B cell (primary cell): ENCODE data around the gene MCOLN3. TPM values are rescaled to one million over a fixed set of nuclear protein-coding genes. Genes with fewer than 3 reads are reported as not detected.

Experiments used
- ATAC-seq: fragments of 200-7000 bp; cut with Tn5 transposase; one replicate; pipeline ENCODE4 v1.10.0; 2021; ENCODE audit warnings: low read depth, mild to moderate bottlenecking, moderate number of reproducible peaks, moderate library complexity
- CTCF ChIA-PET: fragments of 350-600 bp; sonication (Branson Sonifier 250); formaldehyde crosslinking; loops from one replicate; lab custom pipeline; 2021; ENCODE audit warnings: antibody characterized with exemption, inconsistent platforms; lab: Charles Lee
- POLR2A ChIA-PET: fragments of 350-600 bp; sonication (Branson Sonifier 250); formaldehyde crosslinking; loops from one replicate; lab custom pipeline; 2021; ENCODE audit warnings: antibody characterized with exemption; lab: Charles Lee
- DNase-seq: peaks from one replicate; pipeline ENCODE4 v3.0.0; 2013
- H2AFZ ChIP-seq: 2 replicates; pipeline ENCODE4 v1.6.1; 2012; ENCODE audit warnings: mild to moderate bottlenecking, low read depth, low read length; ENCODE audit not compliant: insufficient read depth, poor library complexity, severe bottlenecking
- H3K27ac ChIP-seq, 2 donors: 1 replicate in 1 of 2; 2 replicates in 1 of 2; pipeline ENCODE4 v1.5.1; 2012 to 2013; ENCODE audit warnings: low read length in 2 of 2, mild to moderate bottlenecking in 2 of 2, moderate library complexity in 1 of 2
- H3K27me3 ChIP-seq, 4 experiments: fragments of 200-600 bp in 1 of 4; sonication (generic) in 1 of 4; replicated peaks in 1 of 4; 1 replicate in 2 of 4; 2 replicates in 2 of 4; pipeline versions ENCODE4 v1.6.1 to v1.7.0; 2013 to 2016; ENCODE audit warnings: low read length in 3 of 4, mild to moderate bottlenecking in 2 of 4, mixed read lengths in 1 of 4, moderate library complexity in 1 of 4; ENCODE audit not compliant: insufficient read depth in 4 of 4, control insufficient read depth in 3 of 4; ENCODE audit errors: control extremely low read depth in 1 of 4
- H3K36me3 ChIP-seq, 2 experiments: replicated peaks in 1 of 2; 1 replicate in 1 of 2; 2 replicates in 1 of 2; pipeline versions ENCODE4 v1.6.1 to v1.7.1; 2013; ENCODE audit warnings: low read length in 1 of 2; ENCODE audit not compliant: insufficient read depth in 2 of 2, control insufficient read depth in 1 of 2; ENCODE audit errors: control extremely low read depth in 1 of 2, extremely low read depth in 1 of 2
- H3K4me1 ChIP-seq, 2 donors: fragments of 200-600 bp in 1 of 2; sonication (generic) in 1 of 2; 1 replicate in 1 of 2; 2 replicates in 1 of 2; pipeline versions ENCODE4 v1.5.1 to v1.6.1; 2013 to 2017; ENCODE audit warnings: low read length in 2 of 2; ENCODE audit not compliant: control insufficient read depth in 2 of 2, insufficient read depth in 2 of 2
- H3K4me2 ChIP-seq: replicated peaks from 2 replicates; pipeline ENCODE3; 2012; ENCODE audit warnings: mild to moderate bottlenecking, low read depth, low read length; ENCODE audit not compliant: poor library complexity, severe bottlenecking
- H3K4me3 ChIP-seq, 5 experiments: fragments of 200-600 bp in 1 of 5; sonication (generic) in 1 of 5; 1 replicate in 3 of 5; 2 replicates in 2 of 5; pipeline versions ENCODE4 v1.5.1 to v1.7.0; 2011 to 2016; ENCODE audit warnings: low read length in 4 of 5, mild to moderate bottlenecking in 4 of 5, low read depth in 2 of 5, control low read depth in 1 of 5, moderate library complexity in 1 of 5; ENCODE audit not compliant: insufficient read depth in 1 of 5; ENCODE audit errors: control extremely low read depth in 1 of 5, extremely low read depth in 1 of 5
- H3K79me2 ChIP-seq: fragments of 200-600 bp; sonication (generic); one replicate; pipeline ENCODE4 v1.6.0; 2016; ENCODE audit warnings: low read length; ENCODE audit not compliant: control insufficient read depth, insufficient read depth
- H3K9ac ChIP-seq: fragments of 200-600 bp; sonication (generic); 2 replicates; pipeline ENCODE4 v1.6.1; 2017; ENCODE audit warnings: mild to moderate bottlenecking, low read length, moderate library complexity
- H3K9me3 ChIP-seq, 3 donors: one replicate each; pipeline versions ENCODE4 v1.6.1 to v1.7.1; 2013; ENCODE audit warnings: low read length in 2 of 3; ENCODE audit not compliant: control insufficient read depth in 2 of 3, insufficient read depth in 1 of 3; ENCODE audit errors: control extremely low read depth in 1 of 3
- H4K20me1 ChIP-seq: 2 replicates; pipeline ENCODE4 v1.6.0; 2012; ENCODE audit warnings: mild to moderate bottlenecking, low read length; ENCODE audit not compliant: insufficient read depth, control insufficient read depth, poor library complexity, severe bottlenecking
- H3K27ac Mint-ChIP-seq: one replicate; pipeline ENCODE4 v1.8.0; 2021; ENCODE audit warnings: mixed read lengths
- H3K27me3 Mint-ChIP-seq: one replicate; pipeline ENCODE4 v1.8.0; 2021; ENCODE audit warnings: mixed read lengths
- H3K4me1 Mint-ChIP-seq: one replicate; pipeline ENCODE4 v1.8.0; 2021; ENCODE audit warnings: mixed read lengths
- H3K4me3 Mint-ChIP-seq: one replicate; pipeline ENCODE4 v1.8.0; 2021; ENCODE audit warnings: mixed read lengths
- H3K9me3 Mint-ChIP-seq: one replicate; pipeline ENCODE4 v1.8.0; 2022; ENCODE audit warnings: mixed read lengths; ENCODE audit not compliant: insufficient read depth
- CTCF ChIP-seq: fragments of 200-600 bp; IDR thresholded peaks from one replicate; pipeline ENCODE4 v1.8.0; 2022; ENCODE audit warnings: antibody characterized with exemption, mild to moderate bottlenecking
- EZH2 ChIP-seq: IDR thresholded peaks from 2 replicates; pipeline ENCODE4 v1.6.1; 2012; ENCODE audit warnings: borderline replicate concordance, low read depth, mild to moderate bottlenecking, moderate library complexity, low read length; ENCODE audit not compliant: insufficient read depth, poor library complexity, severe bottlenecking
- WGBS: methylation state at CpG from one replicate; pipeline ENCODE4 v1.1.5; 2013; ENCODE audit warnings: missing lambda C conversion rate; ENCODE audit not compliant: insufficient coverage; 5-methylcytosine and 5-hydroxymethylcytosine counted together
- intact Hi-C: fragments of 100-400 bp; cut with micrococcal nuclease; formaldehyde crosslinking; loops from one replicate; pipeline ENCODE4 v1.10.0; 2022
- polyA plus RNA-seq: library from polyadenylated mRNA; depleted of rRNA; stranded (reverse); fragments of >200 nt; gene quantifications from 2 replicates; pipeline ENCODE4 v1.2.3, GENCODE V29; 2012
- total RNA-seq, 2 donors: library from RNA; stranded (reverse); fragments of 120-200 nt in 1 of 2; gene quantifications; 1 replicate in 1 of 2; 2 replicates in 1 of 2; pipeline versions ENCODE4 v1.2.3 to v1.2.4, GENCODE V29; 2013 to 2022

The MCOLN3 gene
- total and polyA plus RNA-seq, 2 donors (not counting 1 experiment from before 2014, with no cell fraction given): 0.10 TPM; not detected in 1

- ATAC-seq: peak; percentile 67
- DNase-seq: peak; percentile 40
- Histone ChIP-seq H3K27ac (no peak overlapping the region), H3K4me2 (peak overlapping the region; percentile 90), H4K20me1 (no peaks in the 10 kb centered on the region), H3K4me1 (peaks cover 14 to 19% of the 10 kb centered on the region in 2 donors), H3K4me3 (peak overlapping the region in 3 of 5 experiments; percentile 49 to 69 (median 57)), H3K79me2 (no peaks in the 10 kb centered on the region), H3K9me3 (peaks cover 0 to 1% (median 0%) of the 10 kb centered on the region in 3 donors), H3K9ac (peak overlapping the region; percentile 68), H3K27me3 (peaks cover 0 to 36% (median 35%) of the 10 kb centered on the region in 4 experiments), H2AFZ (peak overlapping the region; percentile 75), H3K36me3 (no peaks in the 10 kb centered on the region)
- peaks cover 14% of the 10 kb centered on the region for H3K4me1 Mint-ChIP-seq
- POLR2A ChIA-PET: no interaction called here
- H3K27ac Mint-ChIP-seq: no peak overlapping the region
- WGBS: 5% methylated on average over 49 of the region's 55 CpGs
- CTCF ChIA-PET: interaction anchor here (1.0 to 1.9 kb wide), 5 partner anchors 11 to 206 kb away, joined by 4 to 5 read pairs (median 4); no protein-coding TSS in a partner anchor
- no peak for TF ChIP-seq CTCF
- TF ChIP-seq EZH2: no peak
- peak overlapping the region; percentile 78 for H3K4me3 Mint-ChIP-seq
- peaks cover 52% of the 10 kb centered on the region for H3K27me3 Mint-ChIP-seq
- intact Hi-C loops: loop anchor here (5.0 kb wide), 4 partner anchors 50 to 210 kb away; partner anchors contain the start of genes C1orf52, MCOLN2 and SYDE2
- H3K9me3 Mint-ChIP-seq: no peaks in the 10 kb centered on the region
Observed at GRCh38 chr1:85047472-85048295, 616 bp downstream of the MCOLN3 start.

- ChIA-PET CTCF (interaction anchor here (1.0 to 1.9 kb wide), 3 partner anchors 20 to 207 kb away, joined by 4 to 5 read pairs (median 4); no protein-coding TSS in a partner anchor), POLR2A (no interaction called here)
- peaks cover 14 to 19% of the 10 kb centered on the region in 2 donors for H3K4me1 ChIP-seq
- TF ChIP-seq CTCF (no peak), EZH2 (no peak)
- peaks cover 14% of the 10 kb centered on the region for H3K4me1 Mint-ChIP-seq
- no peak overlapping the region for H3K27ac Mint-ChIP-seq
- H3K9ac ChIP-seq: no peak overlapping the region
- no peaks in the 10 kb centered on the region for H3K36me3 ChIP-seq
- intact Hi-C loops: loop anchor here (5.0 kb wide), 4 partner anchors 50 to 210 kb away; partner anchors contain the start of genes C1orf52, MCOLN2 and SYDE2
- H3K4me3 Mint-ChIP-seq: peak overlapping the region; percentile 78
- H3K27me3 ChIP-seq: peaks cover 0 to 36% (median 36%) of the 10 kb centered on the region in 4 experiments
- no peak for ATAC-seq
- peak overlapping the region in 1 of 5 experiments; percentile 44 for H3K4me3 ChIP-seq
- no peak for DNase-seq
- no peaks in the 10 kb centered on the region for H3K79me2 ChIP-seq
- peak overlapping the region; percentile 90 for H3K4me2 ChIP-seq
- peaks cover 58% of the 10 kb centered on the region for H3K27me3 Mint-ChIP-seq
- no peaks in the 10 kb centered on the region for H4K20me1 ChIP-seq
- H3K9me3 Mint-ChIP-seq: no peaks in the 10 kb centered on the region
- peak overlapping the region; percentile 75 for H2AFZ ChIP-seq
- WGBS: 37% methylated on average over 11 of the region's 12 CpGs
- no peak overlapping the region for H3K27ac ChIP-seq
- peaks cover 0 to 1% (median 0%) of the 10 kb centered on the region in 3 donors for H3K9me3 ChIP-seq
Observed at GRCh38 chr1:85047144-85047471, 1.2 kb downstream of the MCOLN3 start.
